Activated CD4-positive, alpha-beta T cell treated with anti-CD3 and anti-CD28 coated beads for 36 hours (primary cell): Measurements from ENCODE around the gene TRAPPC6A. TPM values are rescaled to one million over a fixed set of nuclear protein-coding genes. Genes with fewer than 3 reads are reported as not detected.

Source experiments
- ATAC-seq: fragments of 200-7000 bp; cut with Tn5 transposase; one replicate; pipeline ENCODE4 v1.10.0; 2021; ENCODE audit warnings: mild to moderate bottlenecking, moderate library complexity
- CTCF ChIA-PET: fragments of 350-600 bp; sonication (Branson Sonifier 250); formaldehyde crosslinking; loops from one replicate; lab custom pipeline; 2021; ENCODE audit warnings: antibody characterized with exemption; lab: Charles Lee
- POLR2A ChIA-PET: fragments of 350-600 bp; sonication (Branson Sonifier 250); formaldehyde crosslinking; loops from one replicate; lab custom pipeline; 2021; ENCODE audit warnings: antibody characterized with exemption, inconsistent platforms; lab: Charles Lee
- DNase-seq: peaks from one replicate; pipeline ENCODE4 v3.0.0-alpha.2; 2020
- H3K27ac Mint-ChIP-seq: one replicate; pipeline ENCODE4 v1.8.0; 2021; ENCODE audit warnings: mixed read lengths
- H3K27me3 Mint-ChIP-seq: one replicate; pipeline ENCODE4 v1.8.0; 2021; ENCODE audit warnings: mixed read lengths
- H3K36me3 Mint-ChIP-seq: one replicate; pipeline ENCODE4 v1.8.0; 2021; ENCODE audit warnings: low read depth, mixed read lengths
- H3K4me1 Mint-ChIP-seq: one replicate; pipeline ENCODE4 v1.8.0; 2021; ENCODE audit warnings: mixed read lengths
- H3K4me3 Mint-ChIP-seq: one replicate; pipeline ENCODE4 v1.8.0; 2021; ENCODE audit warnings: mild to moderate bottlenecking, moderate library complexity, mixed read lengths
- H3K9me3 Mint-ChIP-seq: one replicate; pipeline ENCODE4 v1.8.0; 2021; ENCODE audit warnings: low read depth, mixed read lengths
- intact Hi-C, 2 experiments: fragments of 100-400 bp; cut with DNase I in 1 of 2; cut with micrococcal nuclease in 1 of 2; formaldehyde crosslinking; loops; one replicate each; pipeline versions ENCODE4 v1.14.2 to v1.15.1; 2022 to 2024; cut with DNase I, micrococcal nuclease
- total RNA-seq, 2 experiments: library from RNA; stranded (reverse); gene quantifications; one replicate each; pipeline ENCODE4 v1.2.3, GENCODE V29; 2021

Gene TRAPPC6A
- total RNA-seq, 2 experiments from 2014 or later, result 18.3 to 25.1 TPM

GRCh38 chr19:45152504-45153338 is 25.3 kb downstream of the TRAPPC6A start:
- Mint-ChIP-seq H3K27me3 (peaks cover 26% of the 10 kb centered on the region), H3K9me3 (no peaks in the 10 kb centered on the region), H3K4me3 (peak overlapping the region; percentile 42), H3K36me3 (peaks cover 8% of the 10 kb centered on the region), H3K4me1 (peaks cover 18% of the 10 kb centered on the region), H3K27ac (peak overlapping the region; percentile 47)
- ChIA-PET POLR2A (no interaction called here), CTCF (interaction anchor here (0.5 to 0.8 kb wide), 3 partner anchors 34 to 164 kb away, joined by 3 to 4 read pairs (median 4); no protein-coding TSS in a partner anchor)
- ATAC-seq (peak; percentile 57), DNase-seq (peak; percentile 69)
- intact Hi-C loops, result loop anchor here in 1 of 2 experiments (1.0 kb wide), 1 partner anchor 26 kb away; the partner anchor contains the start of genes BLOC1S3 and TRAPPC6A

GRCh38 chr19:45151821-45152503 is 26.1 kb downstream of the TRAPPC6A start:
- Mint-ChIP-seq H3K4me3 (no peak overlapping the region), H3K36me3 (peaks cover 8% of the 10 kb centered on the region), H3K27ac (no peak overlapping the region), H3K27me3 (peaks cover 22% of the 10 kb centered on the region), H3K9me3 (no peaks in the 10 kb centered on the region), H3K4me1 (peaks cover 18% of the 10 kb centered on the region)
- CTCF ChIA-PET, result interaction anchor here (0.8 kb wide), 1 partner anchor 35 kb away, joined by 4 read pairs; no protein-coding TSS in a partner anchor
- intact Hi-C loops, result no loop called here
- POLR2A ChIA-PET, result no interaction called here
- ATAC-seq (no peak), DNase-seq (no peak)

GRCh38 chr19:45151320-45151719 is 26.7 kb downstream of the TRAPPC6A start:
- Mint-ChIP-seq H3K36me3 (peaks cover 8% of the 10 kb centered on the region), H3K9me3 (no peaks in the 10 kb centered on the region), H3K27me3 (peaks cover 21% of the 10 kb centered on the region), H3K4me1 (peaks cover 18% of the 10 kb centered on the region), H3K27ac (no peak overlapping the region), H3K4me3 (no peak overlapping the region)
- ChIA-PET CTCF (no interaction called here), POLR2A (no interaction called here)
- ATAC-seq, result no peak
- intact Hi-C loops, result no loop called here
- DNase-seq, result no peak

GRCh38 chr19:45150751-45151281 is 27.2 kb downstream of the TRAPPC6A start:
- ChIA-PET POLR2A (no interaction called here), CTCF (interaction anchor here (1.0 to 1.2 kb wide), 2 partner anchors 36 to 188 kb away, joined by 3 to 4 read pairs; no protein-coding TSS in a partner anchor)
- no peak for DNase-seq
- Mint-ChIP-seq H3K27ac (no peak overlapping the region), H3K4me1 (peaks cover 18% of the 10 kb centered on the region), H3K4me3 (no peak overlapping the region), H3K36me3 (peaks cover 8% of the 10 kb centered on the region), H3K9me3 (no peaks in the 10 kb centered on the region), H3K27me3 (peaks cover 21% of the 10 kb centered on the region)
- ATAC-seq, result no peak
- intact Hi-C loops, result no loop called here

- ChIA-PET CTCF (interaction anchor here (0.7 to 1.2 kb wide), 5 partner anchors 8 to 189 kb away, joined by 3 to 4 read pairs (median 3); no protein-coding TSS in a partner anchor), POLR2A (no interaction called here)
- no peak overlapping the region for H3K4me3 Mint-ChIP-seq
- intact Hi-C loops, result no loop called here
- no peak overlapping the region for H3K27ac Mint-ChIP-seq
- DNase-seq (no peak), ATAC-seq (no peak)
- H3K27me3 Mint-ChIP-seq, result peaks cover 19% of the 10 kb centered on the region
- H3K4me1 Mint-ChIP-seq, result peaks cover 18% of the 10 kb centered on the region
- peaks cover 8% of the 10 kb centered on the region for H3K36me3 Mint-ChIP-seq
- H3K9me3 Mint-ChIP-seq, result no peaks in the 10 kb centered on the region
Observed at GRCh38 chr19:45150180-45150579, 27.9 kb downstream of the TRAPPC6A start.

- no peak for DNase-seq
- POLR2A ChIA-PET, result interaction anchor here (0.7 kb wide), 1 partner anchor 10 kb away, joined by 4 read pairs; no protein-coding TSS in a partner anchor
- Mint-ChIP-seq H3K4me1 (peaks cover 15% of the 10 kb centered on the region), H3K36me3 (peaks cover 8% of the 10 kb centered on the region), H3K4me3 (no peak overlapping the region), H3K27me3 (peaks cover 15% of the 10 kb centered on the region), H3K27ac (no peak overlapping the region), H3K9me3 (no peaks in the 10 kb centered on the region)
- CTCF ChIA-PET, result interaction anchor here (0.6 to 1.0 kb wide), 4 partner anchors 36 to 195 kb away, joined by 3 to 4 read pairs (median 3); no protein-coding TSS in a partner anchor
- intact Hi-C loops, result no loop called here
- no peak for ATAC-seq
Observed at GRCh38 chr19:45149129-45149528, 28.9 kb downstream of the TRAPPC6A start.

- H3K4me1 Mint-ChIP-seq, result peaks cover 10% of the 10 kb centered on the region
- no peaks in the 10 kb centered on the region for H3K9me3 Mint-ChIP-seq
- ATAC-seq (no peak), DNase-seq (no peak)
- intact Hi-C loops, result no loop called here
- H3K4me3 Mint-ChIP-seq, result no peak overlapping the region
- peaks cover 10% of the 10 kb centered on the region for H3K36me3 Mint-ChIP-seq
- peaks cover 10% of the 10 kb centered on the region for H3K27me3 Mint-ChIP-seq
- H3K27ac Mint-ChIP-seq, result no peak overlapping the region
- ChIA-PET CTCF (interaction anchor here (0.6 to 0.8 kb wide), 2 partner anchors 37 to 96 kb away, joined by 3 read pairs; no protein-coding TSS in a partner anchor), POLR2A (no interaction called here)
Observed at GRCh38 chr19:45147835-45148676, 30.0 kb downstream of the TRAPPC6A start.

- Mint-ChIP-seq H3K9me3 (no peaks in the 10 kb centered on the region), H3K27ac (no peak overlapping the region), H3K27me3 (peaks cover 5% of the 10 kb centered on the region), H3K4me3 (no peak overlapping the region), H3K36me3 (peaks cover 13% of the 10 kb centered on the region), H3K4me1 (peaks cover 4% of the 10 kb centered on the region)
- DNase-seq, result no peak
- POLR2A ChIA-PET, result no interaction called here
- CTCF ChIA-PET, result no interaction called here
- no peak for ATAC-seq
- intact Hi-C loops, result no loop called here
Observed at GRCh38 chr19:45146741-45147205, 31.3 kb downstream of the TRAPPC6A start.

GRCh38 chr19:45146251-45146650 is 31.8 kb downstream of the TRAPPC6A start:
- H3K27me3 Mint-ChIP-seq, result no peaks in the 10 kb centered on the region
- DNase-seq, result no peak
- H3K4me3 Mint-ChIP-seq, result no peak overlapping the region
- peaks cover 9% of the 10 kb centered on the region for H3K36me3 Mint-ChIP-seq
- H3K4me1 Mint-ChIP-seq, result peaks cover 2% of the 10 kb centered on the region
- H3K9me3 Mint-ChIP-seq, result no peaks in the 10 kb centered on the region
- ChIA-PET CTCF (no interaction called here), POLR2A (no interaction called here)
- ATAC-seq, result no peak
- intact Hi-C loops, result no loop called here
- H3K27ac Mint-ChIP-seq, result no peak overlapping the region

GRCh38 chr19:45145270-45146189 is 32.5 kb downstream of the TRAPPC6A start:
- Mint-ChIP-seq H3K27ac (no peak overlapping the region), H3K4me3 (no peak overlapping the region), H3K36me3 (peaks cover 9% of the 10 kb centered on the region), H3K4me1 (peaks cover 2% of the 10 kb centered on the region), H3K27me3 (no peaks in the 10 kb centered on the region), H3K9me3 (no peaks in the 10 kb centered on the region)
- DNase-seq (no peak), ATAC-seq (no peak)
- intact Hi-C loops, result no loop called here
- POLR2A ChIA-PET, result no interaction called here
- CTCF ChIA-PET, result no interaction called here
